ENCODE results near the gene UBE2G2.

DNA sequence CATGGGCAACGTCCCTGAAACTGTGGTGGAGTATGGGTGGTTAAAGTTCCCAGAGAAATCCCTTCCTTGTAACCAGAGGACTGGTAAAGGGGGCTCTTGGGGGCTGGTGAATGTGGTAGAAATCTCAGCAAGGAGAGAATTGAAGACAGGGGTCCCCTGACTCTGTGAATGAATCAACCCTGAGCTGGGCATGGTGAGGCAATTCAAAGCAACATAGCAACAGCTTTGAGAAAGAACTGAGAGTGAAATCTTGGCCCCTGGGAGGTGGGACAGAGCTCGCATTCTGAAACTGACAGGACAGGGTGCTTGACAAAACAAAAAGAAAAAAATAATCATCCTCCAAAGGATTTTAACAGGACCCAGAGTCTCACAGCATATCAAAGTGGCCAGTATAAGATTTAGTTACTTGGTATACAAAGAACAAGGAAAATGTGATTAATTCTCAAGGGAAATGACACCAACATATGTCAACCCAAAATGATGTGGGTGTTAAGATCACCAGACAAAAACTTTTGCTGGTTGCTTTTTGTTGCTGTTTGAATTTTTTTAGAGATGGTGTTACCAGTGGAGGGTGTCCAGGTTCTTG, 28.0 kb upstream of the UBE2G2 start:
- TF ChIP-seq, protein P1, sequence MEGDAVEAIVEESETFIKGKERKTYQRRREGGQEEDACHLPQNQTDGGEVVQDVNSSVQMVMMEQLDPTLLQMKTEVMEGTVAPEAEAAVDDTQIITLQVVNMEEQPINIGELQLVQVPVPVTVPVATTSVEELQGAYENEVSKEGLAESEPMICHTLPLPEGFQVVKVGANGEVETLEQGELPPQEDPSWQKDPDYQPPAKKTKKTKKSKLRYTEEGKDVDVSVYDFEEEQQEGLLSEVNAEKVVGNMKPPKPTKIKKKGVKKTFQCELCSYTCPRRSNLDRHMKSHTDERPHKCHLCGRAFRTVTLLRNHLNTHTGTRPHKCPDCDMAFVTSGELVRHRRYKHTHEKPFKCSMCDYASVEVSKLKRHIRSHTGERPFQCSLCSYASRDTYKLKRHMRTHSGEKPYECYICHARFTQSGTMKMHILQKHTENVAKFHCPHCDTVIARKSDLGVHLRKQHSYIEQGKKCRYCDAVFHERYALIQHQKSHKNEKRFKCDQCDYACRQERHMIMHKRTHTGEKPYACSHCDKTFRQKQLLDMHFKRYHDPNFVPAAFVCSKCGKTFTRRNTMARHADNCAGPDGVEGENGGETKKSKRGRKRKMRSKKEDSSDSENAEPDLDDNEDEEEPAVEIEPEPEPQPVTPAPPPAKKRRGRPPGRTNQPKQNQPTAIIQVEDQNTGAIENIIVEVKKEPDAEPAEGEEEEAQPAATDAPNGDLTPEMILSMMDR (IDR thresholded peaks at IDR 0.05) = no peak
- no peak for TF ChIP-seq POLR2A (IDR thresholded peaks at IDR 0.05)
